Psoas muscle (tissue), 8 donors: Measurements from ENCODE around the gene DUSP18. TPM values are rescaled to one million over a fixed set of nuclear protein-coding genes. Genes with fewer than 3 reads are reported as not detected.
A peak's percentile ranks its signal among the peaks of the same experiment; 100 is the strongest.

Source experiments
- ATAC-seq, 4 donors: fragments of 200-7000 bp; cut with Tn5 transposase; one replicate each; pipeline ENCODE4 v1.9.1; 2020; ENCODE audit warnings: moderate library complexity in 3 of 4, mild to moderate bottlenecking in 2 of 4
- DNase-seq, 2 donors: peaks; one replicate each; pipeline ENCODE4 v3.0.0-alpha.2; 2020
- H3K27ac ChIP-seq: fragments of 200-600 bp; one replicate; pipeline ENCODE4 v1.8.0; 2022
- H3K27me3 ChIP-seq, 3 donors: fragments of 200-600 bp in 1 of 3; one replicate each; pipeline versions ENCODE4 v1.6.1 to v1.8.0; 2013 to 2022; ENCODE audit warnings: low read length in 2 of 3, mild to moderate bottlenecking in 2 of 3, moderate library complexity in 1 of 3; ENCODE audit not compliant: insufficient read depth in 3 of 3
- H3K36me3 ChIP-seq, 2 donors: fragments of 200-600 bp in 1 of 2; one replicate each; pipeline versions ENCODE4 v1.6.1 to v1.8.0; 2013 to 2022; ENCODE audit warnings: low read depth in 1 of 2, mild to moderate bottlenecking in 1 of 2, moderate library complexity in 1 of 2; ENCODE audit not compliant: insufficient read depth in 1 of 2
- H3K4me1 ChIP-seq: fragments of 200-600 bp; one replicate; pipeline ENCODE4 v1.8.0; 2022
- H3K4me3 ChIP-seq: fragments of 200-600 bp; one replicate; pipeline ENCODE4 v1.8.0; 2022; ENCODE audit warnings: mild to moderate bottlenecking
- H3K9me3 ChIP-seq: fragments of 200-600 bp; one replicate; pipeline ENCODE4 v1.8.0; 2022
- WGBS, 3 donors: extraction: QIAGEN DNeasy Blood & Tissue Kit; methylation state at CpG; one replicate each; pipeline versions ENCODE4 v1.1.6 to v1.1.7; 2013; 5-methylcytosine and 5-hydroxymethylcytosine counted together
- intact Hi-C, 2 donors: fragments of 100-400 bp; cut with DNase I; formaldehyde crosslinking; loops; one replicate each; pipeline versions ENCODE4 v1.11.0 to v1.14.2; 2022
- polyA plus RNA-seq, 3 donors: library from polyadenylated mRNA; stranded (reverse); fragments of 200-250 nt; gene quantifications; one replicate each; pipeline ENCODE4 v1.2.3, GENCODE V29; 2013
- total RNA-seq, 4 donors: library from RNA; stranded (reverse); fragmentation: NEBNext Ultra II Directional in 2 of 4; extraction: Animal tissue kit (Norgen Biotek cat#: 25700) in 2 of 4; gene quantifications; one replicate each; pipeline versions ENCODE4 v1.2.1 to v1.2.4, GENCODE V29; 2021 to 2023
- TF ChIP-seq, protein P1 (sequence below): fragments of 200-600 bp; IDR thresholded peaks from one replicate; pipeline ENCODE4 v1.8.0; 2022; ENCODE audit warnings: antibody characterized with exemption
- donor health status: healthy with polysubstance abuse.
- donor health status: DM: no; HTN: no; CAD: no; lungs with moderate emphysema.
- donor health status: Bipolar disorder and iron deficiency.
- donor health status: healthy.
- donor health status: DM: yes; HTN: yes; CAD: no.
- donor health status: DM: no; HTN: no; CAD: no.
- donor health status: DM: no; HTN: no; CAD: no.
- donor health status: DM: yes; HTN: yes; CAD: no.

DUSP18 gene
- total and polyA plus RNA-seq, 7 donors: 0.65 to 3.8 (median 1.3) TPM

- H3K27me3 ChIP-seq: no peaks in the 10 kb centered on the region
- H3K36me3 ChIP-seq: peaks cover 0 to 10% of the 10 kb centered on the region in 2 donors
- H3K9me3 ChIP-seq: no peaks in the 10 kb centered on the region
- 89 to 98% (median 95%) methylated on average over 3 of the region's 3 CpGs for WGBS, 3 donors
- TF ChIP-seq, protein P1, sequence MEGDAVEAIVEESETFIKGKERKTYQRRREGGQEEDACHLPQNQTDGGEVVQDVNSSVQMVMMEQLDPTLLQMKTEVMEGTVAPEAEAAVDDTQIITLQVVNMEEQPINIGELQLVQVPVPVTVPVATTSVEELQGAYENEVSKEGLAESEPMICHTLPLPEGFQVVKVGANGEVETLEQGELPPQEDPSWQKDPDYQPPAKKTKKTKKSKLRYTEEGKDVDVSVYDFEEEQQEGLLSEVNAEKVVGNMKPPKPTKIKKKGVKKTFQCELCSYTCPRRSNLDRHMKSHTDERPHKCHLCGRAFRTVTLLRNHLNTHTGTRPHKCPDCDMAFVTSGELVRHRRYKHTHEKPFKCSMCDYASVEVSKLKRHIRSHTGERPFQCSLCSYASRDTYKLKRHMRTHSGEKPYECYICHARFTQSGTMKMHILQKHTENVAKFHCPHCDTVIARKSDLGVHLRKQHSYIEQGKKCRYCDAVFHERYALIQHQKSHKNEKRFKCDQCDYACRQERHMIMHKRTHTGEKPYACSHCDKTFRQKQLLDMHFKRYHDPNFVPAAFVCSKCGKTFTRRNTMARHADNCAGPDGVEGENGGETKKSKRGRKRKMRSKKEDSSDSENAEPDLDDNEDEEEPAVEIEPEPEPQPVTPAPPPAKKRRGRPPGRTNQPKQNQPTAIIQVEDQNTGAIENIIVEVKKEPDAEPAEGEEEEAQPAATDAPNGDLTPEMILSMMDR: no peak
- intact Hi-C loops: no loop called here
- ATAC-seq (no peak), DNase-seq (no peak)
- H3K27ac ChIP-seq: no peak overlapping the region
- H3K4me3 ChIP-seq: no peak overlapping the region
- H3K4me1 ChIP-seq: peaks cover 15% of the 10 kb centered on the region
These were observed 18.9 kb downstream of the DUSP18 start for GRCh38 chr22:30648825-30649224.

GRCh38 chr22:30647536-30647935, 20.1 kb downstream of the DUSP18 start:
- Histone ChIP-seq H3K9me3 (no peaks in the 10 kb centered on the region), H3K4me3 (no peak overlapping the region), H3K4me1 (peaks cover 25% of the 10 kb centered on the region), H3K27ac (no peak overlapping the region), H3K36me3 (peaks cover 0 to 10% of the 10 kb centered on the region in 2 donors), H3K27me3 (no peaks in the 10 kb centered on the region)
- 57 to 83% (median 61%) methylated on average over 3 of the region's 3 CpGs for WGBS, 3 donors
- intact Hi-C loops: no loop called here
- ATAC-seq (no peak), DNase-seq (no peak)
- TF ChIP-seq, protein P1: no peak

DNA sequence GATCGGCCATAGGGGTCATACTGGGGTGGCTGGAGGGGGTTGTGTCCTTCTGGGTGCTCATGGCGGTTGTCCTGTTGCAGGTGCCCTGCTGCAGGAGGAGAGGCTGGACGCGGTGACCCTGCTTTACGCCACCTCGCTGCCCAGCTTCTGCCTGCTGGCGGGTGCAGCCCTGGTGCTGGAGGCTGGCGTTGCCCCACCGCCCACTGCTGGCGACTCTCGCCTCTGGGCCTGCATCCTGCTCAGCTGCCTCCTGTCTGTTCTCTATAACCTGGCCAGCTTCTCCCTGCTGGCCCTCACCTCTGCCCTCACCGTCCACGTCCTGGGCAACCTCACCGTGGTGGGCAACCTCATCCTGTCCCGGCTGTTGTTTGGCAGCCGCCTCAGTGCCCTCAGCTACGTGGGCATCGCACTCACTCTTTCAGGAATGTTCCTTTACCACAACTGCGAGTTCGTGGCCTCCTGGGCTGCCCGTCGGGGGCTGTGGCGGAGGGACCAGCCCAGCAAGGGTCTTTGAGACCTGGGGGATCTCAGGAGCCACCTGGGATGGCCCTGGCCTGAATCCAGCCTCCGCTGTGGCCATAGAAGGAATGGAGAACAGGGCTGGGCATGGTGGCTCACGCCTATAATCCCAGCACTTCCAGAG, 21.0 kb downstream of the DUSP18 start:
- Histone ChIP-seq H3K27me3 (no peaks in the 10 kb centered on the region), H3K27ac (no peak overlapping the region), H3K36me3 (peaks cover 0 to 10% of the 10 kb centered on the region in 2 donors), H3K9me3 (no peaks in the 10 kb centered on the region), H3K4me1 (peaks cover 29% of the 10 kb centered on the region), H3K4me3 (no peak overlapping the region)
- intact Hi-C loops: no loop called here
- no peak for ATAC-seq
- TF ChIP-seq, protein P1: no peak
- WGBS, 3 donors: 80 to 87% (median 86%) methylated on average over 24 to 25 of the region's 25 CpGs
- no peak for DNase-seq

DNA sequence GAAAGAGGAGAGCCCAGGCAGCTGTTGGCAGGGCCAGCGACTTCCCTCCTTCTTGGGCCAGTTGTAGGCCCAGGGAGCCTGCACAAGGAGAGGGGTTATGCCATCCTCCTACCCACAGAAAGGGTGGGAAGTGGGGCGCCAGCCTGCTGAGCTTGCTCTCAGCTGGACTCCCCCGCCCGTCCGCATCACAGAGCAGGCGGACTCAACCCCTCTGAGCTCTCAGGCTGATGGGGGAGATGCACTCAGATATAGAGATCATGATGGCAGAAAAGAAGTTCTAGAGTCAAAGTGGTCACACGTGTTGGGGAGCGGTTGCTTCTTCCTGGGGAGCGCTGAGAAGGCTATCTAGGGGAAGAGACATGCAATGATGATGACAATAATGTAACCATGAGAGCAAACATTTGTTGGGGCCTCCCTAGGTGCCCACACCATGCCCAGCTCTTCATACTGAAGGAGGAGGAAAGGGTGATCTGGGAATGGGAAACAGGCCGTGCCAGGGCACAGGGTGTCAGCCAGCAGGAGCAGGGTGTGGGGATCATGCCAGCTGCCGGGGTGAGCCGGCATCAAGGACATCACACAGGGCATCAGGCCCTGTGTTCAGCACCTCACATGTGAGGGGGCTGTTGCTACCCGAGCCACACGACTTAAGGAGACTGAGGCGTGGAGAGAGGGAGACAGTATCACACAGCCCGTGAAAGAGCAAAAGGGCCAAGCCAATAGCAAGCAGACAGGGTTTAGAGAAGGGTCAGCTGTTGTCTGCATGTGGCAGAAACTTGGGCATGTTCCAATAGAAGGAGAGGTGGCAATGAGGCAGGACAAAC, 24.4 kb downstream of the DUSP18 start:
- intact Hi-C loops: no loop called here
- Histone ChIP-seq H3K27me3 (no peaks in the 10 kb centered on the region), H3K9me3 (no peaks in the 10 kb centered on the region), H3K4me3 (no peak overlapping the region), H3K4me1 (peaks cover 46% of the 10 kb centered on the region), H3K36me3 (peaks cover 0 to 10% of the 10 kb centered on the region in 2 donors), H3K27ac (peak overlapping the region; percentile 85)
- peak; percentile 26 to 63 (median 51) for ATAC-seq
- TF ChIP-seq, protein P1: no peak
- DNase-seq: peak in 1 of 2 donors; percentile 74
- 48 to 58% (median 55%) methylated on average over 16 of the region's 16 CpGs for WGBS, 3 donors
